GM19438 (cell line): ENCODE measurements around the gene CCDC82.

Experiments used
- ATAC-seq: cut with Tn5 transposase; IDR thresholded peaks from one replicate; pipeline ENCODE4 v1.9.1; 2021; ENCODE audit warnings: low read depth; ENCODE audit not compliant: unreplicated experiment

CCDC82 gene

GRCh38 chr11:96309643-96310017 is 80.1 kb downstream of the CCDC82 start:
- no peak for ATAC-seq

GRCh38 chr11:96309016-96309642 is 80.6 kb downstream of the CCDC82 start:
- ATAC-seq = no peak

- ATAC-seq = no peak
Observed at GRCh38 chr11:96307776-96308140, 82.0 kb downstream of the CCDC82 start.

- ATAC-seq = no peak
Observed at GRCh38 chr11:96306933-96307775, 82.6 kb downstream of the CCDC82 start.

GRCh38 chr11:96306600-96306932 is 83.1 kb downstream of the CCDC82 start:
- no peak for ATAC-seq

GRCh38 chr11:96306071-96306470 is 83.6 kb downstream of the CCDC82 start:
- ATAC-seq = no peak

GRCh38 chr11:96303980-96304379 is 85.7 kb downstream of the CCDC82 start:
- no peak for ATAC-seq

- no peak for ATAC-seq
Observed at GRCh38 chr11:96303064-96303463, 86.6 kb downstream of the CCDC82 start.
